Measurements from ENCODE around the gene TBX15. TPM values are rescaled to one million over a fixed set of nuclear protein-coding genes. Genes with fewer than 3 reads are reported as not detected.

The TBX15 gene
- total and polyA plus RNA-seq, 9 of the 15 experiments (the other 6 are each of a cell fraction or from before 2014, with no cell fraction given): 0.03 to 3.4 (median 2.3) TPM

DNA sequence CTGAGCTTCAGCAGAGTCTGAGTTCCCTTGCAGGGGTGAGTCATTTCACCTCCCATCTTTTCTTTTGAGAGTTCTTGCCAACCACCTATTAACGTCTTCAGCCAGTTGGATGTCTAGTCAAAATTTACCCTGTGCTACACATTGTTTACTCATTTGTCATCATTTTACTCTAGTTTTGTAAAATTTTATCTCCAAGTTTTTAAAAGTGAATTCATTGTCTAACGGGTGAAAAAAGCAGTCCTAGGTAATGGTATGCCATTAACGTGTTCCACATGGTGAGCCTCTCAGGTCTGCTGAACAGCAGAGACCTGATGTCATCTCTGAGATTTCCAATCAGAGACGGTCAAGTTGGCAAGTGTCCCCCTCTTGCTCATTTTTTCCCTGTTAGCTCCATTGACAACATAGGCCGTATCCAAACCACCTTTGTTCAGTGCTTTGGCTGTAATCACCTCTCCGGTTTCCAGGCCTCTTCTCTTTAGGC lies 85.4 kb downstream of the TBX15 start:
- ChIA-PET CTCF (ENCODE audit: low intra/inter-chr PET ratio) (no interaction called here), POLR2A (no interaction called here)
- Histone ChIP-seq H3K4me2 (ENCODE audit: insufficient read depth, low read length) (no peak overlapping the region), H3K9me1 (ENCODE audit: control insufficient read depth, insufficient read depth, low read length) (no peaks in the 10 kb centered on the region), H3K9me3 (replicated peaks; ENCODE audit: control insufficient read depth, insufficient read depth, low read depth, low read length) (no peaks in the 10 kb centered on the region), H2AFZ (ENCODE audit: low read depth, low read length) (no peak overlapping the region), H3K27ac (ENCODE audit: extremely low read depth, low read depth, low read length) (no peak overlapping the region), H3K79me2 (ENCODE audit: control insufficient read depth, insufficient read depth, low read length) (no peaks in the 10 kb centered on the region), H3K4me1 (replicated peaks in 1 of 2; ENCODE audit: control insufficient read depth in 2 of 2, insufficient read depth in 2 of 2, low read length in 2 of 2) (no peaks in the 10 kb centered on the region), H3K4me3 (no peak overlapping the region), H3K9ac (ENCODE audit: insufficient read depth in 1 of 2, low read depth in 2 of 2, low read length in 2 of 2) (no peak overlapping the region), H3K36me3 (ENCODE audit: control insufficient read depth, insufficient read depth, low read length) (no peaks in the 10 kb centered on the region), H4K20me1 (replicated peaks; ENCODE audit: control insufficient read depth, insufficient read depth, low read length) (no peaks in the 10 kb centered on the region), H3K27me3 (ENCODE audit: control insufficient read depth in 2 of 2, insufficient read depth in 2 of 2, low read length in 2 of 2) (no peaks in the 10 kb centered on the region)
- BruUV-seq (replicated peaks): no TSS peak
- no peak for ATAC-seq
- TF ChIP-seq HIVEP1 (CRISPR knock-in tag; IDR thresholded peaks at IDR 0.05) (no peak), POLR2AphosphoS2 (IDR thresholded peaks at IDR 0.05; ENCODE audit: low read length) (no peak), ZNF589 (CRISPR knock-in tag; IDR thresholded peaks at IDR 0.05; ENCODE audit: low read depth) (no peak), MAFF (IDR thresholded peaks at IDR 0.05; ENCODE audit: low read length) (no peak), TBP (optimal IDR thresholded peaks at IDR 0.05; ENCODE audit: low read depth, low read length) (no peak), ZNF696 (CRISPR knock-in tag; conservative IDR thresholded peaks at IDR 0.05) (no peak), ZNF174 (CRISPR knock-in tag; IDR thresholded peaks at IDR 0.05) (no peak), ZNF134 (CRISPR knock-in tag; conservative IDR thresholded peaks at IDR 0.05) (no peak), NELFE (IDR thresholded peaks at IDR 0.05; ENCODE audit: insufficient read depth, insufficient read length) (no peak), TBL1XR1 (IDR thresholded peaks at IDR 0.05; ENCODE audit: low read length in 2 of 2) (no peak), CSDE1 (IDR thresholded peaks at IDR 0.05) (no peak), ZNF561 (CRISPR knock-in tag; conservative IDR thresholded peaks at IDR 0.05) (no peak), SRSF3 (IDR thresholded peaks at IDR 0.05; ENCODE audit: insufficient read depth, low read length) (no peak), FUS (optimal IDR thresholded peaks at IDR 0.05; ENCODE audit: low read depth, low read length) (no peak)
- TF ChIP-seq, protein P1, sequence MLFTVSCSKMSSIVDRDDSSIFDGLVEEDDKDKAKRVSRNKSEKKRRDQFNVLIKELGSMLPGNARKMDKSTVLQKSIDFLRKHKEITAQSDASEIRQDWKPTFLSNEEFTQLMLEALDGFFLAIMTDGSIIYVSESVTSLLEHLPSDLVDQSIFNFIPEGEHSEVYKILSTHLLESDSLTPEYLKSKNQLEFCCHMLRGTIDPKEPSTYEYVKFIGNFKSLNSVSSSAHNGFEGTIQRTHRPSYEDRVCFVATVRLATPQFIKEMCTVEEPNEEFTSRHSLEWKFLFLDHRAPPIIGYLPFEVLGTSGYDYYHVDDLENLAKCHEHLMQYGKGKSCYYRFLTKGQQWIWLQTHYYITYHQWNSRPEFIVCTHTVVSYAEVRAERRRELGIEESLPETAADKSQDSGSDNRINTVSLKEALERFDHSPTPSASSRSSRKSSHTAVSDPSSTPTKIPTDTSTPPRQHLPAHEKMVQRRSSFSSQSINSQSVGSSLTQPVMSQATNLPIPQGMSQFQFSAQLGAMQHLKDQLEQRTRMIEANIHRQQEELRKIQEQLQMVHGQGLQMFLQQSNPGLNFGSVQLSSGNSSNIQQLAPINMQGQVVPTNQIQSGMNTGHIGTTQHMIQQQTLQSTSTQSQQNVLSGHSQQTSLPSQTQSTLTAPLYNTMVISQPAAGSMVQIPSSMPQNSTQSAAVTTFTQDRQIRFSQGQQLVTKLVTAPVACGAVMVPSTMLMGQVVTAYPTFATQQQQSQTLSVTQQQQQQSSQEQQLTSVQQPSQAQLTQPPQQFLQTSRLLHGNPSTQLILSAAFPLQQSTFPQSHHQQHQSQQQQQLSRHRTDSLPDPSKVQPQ (CRISPR knock-in tag; IDR thresholded peaks at IDR 0.05; ENCODE audit: borderline replicate concordance): no peak
- intact Hi-C loops (cut with micrococcal nuclease): no loop called here
- in situ Hi-C loops (cut with MboI): no loop called here
- WGBS (ENCODE audit: insufficient coverage, low coverage, missing lambda C conversion rate): 14% methylated on average over 6 of the region's 6 CpGs
- no peak for FAIRE-seq
- DNase-seq (ENCODE audit: extremely low read depth in 1 of 4, low spot score in 3 of 4): no peak
